ENCODE measurements around the gene ZNF418. TPM values are rescaled to one million over a fixed set of nuclear protein-coding genes. Genes with fewer than 3 reads are reported as not detected.
"Not testable (repeated sequence)": the region's sequence is repeated elsewhere in the genome, so short reads cannot be mapped to it uniquely, and the experiment has no call there.

Gene ZNF418
- total RNA-seq, 2 donors from 2014 or later, result 21.5 to 29.6 TPM

DNA sequence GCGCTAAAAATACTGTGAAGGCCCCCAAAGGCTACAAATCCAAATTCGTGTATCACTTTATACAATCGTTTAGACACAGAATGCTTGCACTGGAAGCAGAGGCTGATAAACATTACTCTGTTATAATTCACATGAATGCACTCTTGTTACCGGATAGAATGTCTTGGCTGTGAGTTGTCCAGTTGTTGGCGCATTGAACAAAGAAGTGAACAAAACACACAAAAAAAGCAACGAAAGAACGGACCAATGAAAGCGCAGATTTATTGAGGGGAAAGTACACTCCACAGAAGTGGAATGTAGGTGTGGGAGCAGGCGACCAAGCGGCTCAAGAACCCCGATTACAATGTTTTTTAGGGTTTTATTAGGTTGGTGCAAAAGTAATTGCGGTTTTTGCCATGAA is 529 bp upstream of the ZNF418 start:
- Histone ChIP-seq H3K9me3 (ENCODE audit: control insufficient read depth, low read length) (peaks cover 52% of the 10 kb centered on the region), H3K36me3 (ENCODE audit: control insufficient read depth, insufficient read depth, low read length) (peaks cover 57% of the 10 kb centered on the region), H3K9ac (ENCODE audit: extremely low read depth, low read length, poor library complexity, severe bottlenecking) (no peak overlapping the region), H3K4me3 (ENCODE audit: low read length) (peak overlapping the region; percentile 97), H3K27me3 (ENCODE audit: control insufficient read depth, insufficient read depth, low read length, poor library complexity, severe bottlenecking) (no peaks in the 10 kb centered on the region), H3K27ac (ENCODE audit: low read depth, low read length) (no peak overlapping the region), H3K4me1 (ENCODE audit: control insufficient read depth, insufficient read depth, low read length) (no peaks in the 10 kb centered on the region)
- H3K27ac Mint-ChIP-seq, result no peak overlapping the region
- peaks cover 79% of the 10 kb centered on the region for H3K9me3 Mint-ChIP-seq
- WGBS, 2 experiments (ENCODE audit: insufficient coverage in 1 of 2, insufficient read length in 1 of 2), result 89 to 90% methylated on average over 11 to 12 of the region's 12 CpGs
- peak overlapping the region; percentile 97 for H3K4me3 Mint-ChIP-seq
- no peak for TF ChIP-seq CTCF (conservative IDR thresholded peaks at IDR 0.05)
- peaks cover 82% of the 10 kb centered on the region for H3K36me3 Mint-ChIP-seq (ENCODE audit: low read depth)
- peaks cover 3% of the 10 kb centered on the region for H3K4me1 Mint-ChIP-seq
- H3K27me3 Mint-ChIP-seq (ENCODE audit: insufficient read depth), result no peaks in the 10 kb centered on the region
- no peak for DNase-seq

DNA sequence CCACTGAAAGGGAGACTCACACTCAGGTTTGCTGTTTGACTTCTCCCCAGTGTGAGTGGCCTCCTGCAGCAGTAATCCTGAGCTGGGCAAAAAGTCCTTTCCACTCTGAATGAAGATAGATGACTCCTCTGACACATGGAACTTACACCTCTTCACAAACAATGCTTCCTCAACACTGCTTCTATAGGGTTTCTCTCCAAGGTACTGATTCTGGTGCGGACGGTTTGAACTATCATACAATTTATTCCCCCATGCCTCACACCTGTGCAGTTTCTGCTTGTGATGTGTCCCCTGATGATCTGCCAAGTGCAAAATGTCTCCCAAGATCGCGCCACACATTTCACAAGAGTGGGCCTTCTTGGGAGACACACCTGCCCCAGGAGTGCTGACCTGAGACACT is 7.6 kb downstream of the ZNF418 start:
- Mint-ChIP-seq H3K27ac (no peak overlapping the region), H3K9me3 (peaks cover 95% of the 10 kb centered on the region)

GRCh38 chr19:57916168-57916995 is 18.8 kb downstream of the ZNF418 start, which contains the start of gene ZNF417:
TSS of gene ZNF417 (minus strand) at chr19:57916592. CDS start at chr19:57916411, 181 bp downstream.
- Histone ChIP-seq H3K9ac (ENCODE audit: extremely low read depth, low read length, poor library complexity, severe bottlenecking) (peak within 1 kb of the TSS; percentile 83), H3K36me3 (ENCODE audit: control insufficient read depth, insufficient read depth, low read length) (peaks cover 38% of the 10 kb centered on the region), H3K4me3 (ENCODE audit: low read length) (peak within 1 kb of the TSS; percentile 98)
- not testable (repeated sequence) for H3K9me3 Mint-ChIP-seq; H3K9me3 ChIP-seq (ENCODE audit: control insufficient read depth, low read length); H3K4me1 ChIP-seq (ENCODE audit: control insufficient read depth, insufficient read depth, low read length); H3K27ac ChIP-seq (ENCODE audit: low read depth, low read length); H3K27me3 Mint-ChIP-seq (ENCODE audit: insufficient read depth); H3K27me3 ChIP-seq (ENCODE audit: control insufficient read depth, insufficient read depth, low read length, poor library complexity, severe bottlenecking)
- Mint-ChIP-seq H3K36me3 (ENCODE audit: low read depth) (peaks cover 69% of the 10 kb centered on the region), H3K27ac (peak within 1 kb of the TSS; percentile 95), H3K4me1 (peaks cover 20% of the 10 kb centered on the region), H3K4me3 (peak within 1 kb of the TSS; percentile 92)
- peak; percentile 97 for DNase-seq
- WGBS, 2 experiments (ENCODE audit: insufficient coverage in 1 of 2, insufficient read length in 1 of 2), result 1% methylated on average over 25 to 51 of the region's 51 CpGs
- peak; percentile 69 for TF ChIP-seq CTCF (conservative IDR thresholded peaks at IDR 0.05)

More for the DNA sequence above, 7.6 kb downstream of the ZNF418 start:
- no peak overlapping the region for H3K27ac ChIP-seq (ENCODE audit: low read depth, low read length)
- no peak for TF ChIP-seq CTCF (conservative IDR thresholded peaks at IDR 0.05)
- H3K27me3 Mint-ChIP-seq (ENCODE audit: insufficient read depth), result no peaks in the 10 kb centered on the region
- no peak for DNase-seq
- H3K36me3 ChIP-seq (ENCODE audit: control insufficient read depth, insufficient read depth, low read length), result peaks cover 90% of the 10 kb centered on the region
- H3K9ac ChIP-seq (ENCODE audit: extremely low read depth, low read length, poor library complexity, severe bottlenecking), result no peak overlapping the region
- peaks cover 83% of the 10 kb centered on the region for H3K9me3 ChIP-seq (ENCODE audit: control insufficient read depth, low read length)
- H3K36me3 Mint-ChIP-seq (ENCODE audit: low read depth), result peaks cover 96% of the 10 kb centered on the region
- no peaks in the 10 kb centered on the region for H3K4me1 ChIP-seq (ENCODE audit: control insufficient read depth, insufficient read depth, low read length)
- H3K4me3 Mint-ChIP-seq, result no peak overlapping the region
- H3K4me1 Mint-ChIP-seq, result no peaks in the 10 kb centered on the region
- no peaks in the 10 kb centered on the region for H3K27me3 ChIP-seq (ENCODE audit: control insufficient read depth, insufficient read depth, low read length, poor library complexity, severe bottlenecking)
- 94 to 98% methylated on average over 4 of the region's 4 CpGs for WGBS, 2 experiments (ENCODE audit: insufficient coverage in 1 of 2, insufficient read length in 1 of 2)
- H3K4me3 ChIP-seq (ENCODE audit: low read length), result peak overlapping the region; percentile 72
